Amniotic epithelial cell (primary cell): ENCODE measurements around the gene RPP14.

Experiments used
- DNase-seq: peaks from one replicate; pipeline ENCODE4 v3.0.0-alpha.2; 2010; ENCODE audit warnings: low read depth

RPP14 gene

GRCh38 chr3:58356054-58356453 lies 50.0 kb downstream of the RPP14 start:
- peak; percentile 30 for DNase-seq

DNA sequence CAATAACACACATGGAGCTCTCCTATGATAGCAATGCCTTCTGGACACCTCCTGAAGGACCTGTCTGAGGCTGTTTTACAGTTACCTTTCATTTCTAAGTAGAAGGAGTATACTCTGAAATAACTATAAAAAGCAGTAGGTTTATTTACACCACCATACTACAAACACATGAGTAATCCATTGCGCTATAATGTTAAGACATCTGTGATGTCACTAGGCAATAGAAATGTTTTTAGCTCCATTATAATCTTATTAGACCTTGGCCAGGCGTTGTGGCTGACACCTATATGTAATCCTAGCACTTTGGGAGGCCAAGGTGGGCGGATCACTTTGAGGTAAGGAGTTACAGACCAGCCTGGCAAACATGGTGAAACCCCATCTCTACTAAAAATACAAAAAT lies 51.4 kb downstream of the RPP14 start:
- DNase-seq, result peak; percentile 16

DNA sequence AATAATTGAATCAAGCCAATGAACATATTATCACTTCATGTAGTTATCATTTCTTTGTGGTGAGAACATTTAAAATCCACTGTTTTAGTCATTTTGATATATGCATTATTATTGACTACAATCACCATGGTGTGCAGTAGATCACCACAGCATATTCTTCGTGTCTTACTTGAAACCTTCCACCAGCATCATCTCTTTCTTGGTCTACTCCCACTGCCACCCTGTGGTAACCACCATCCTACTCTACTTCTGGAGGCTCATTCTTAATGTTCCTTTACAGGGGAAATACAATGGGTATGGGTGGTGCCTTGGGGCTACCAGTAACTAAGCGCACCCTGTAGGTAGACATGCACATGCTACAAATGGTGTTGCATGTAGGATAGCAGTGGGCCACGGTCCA lies 52.0 kb downstream of the RPP14 start:
- DNase-seq, result no peak

DNA sequence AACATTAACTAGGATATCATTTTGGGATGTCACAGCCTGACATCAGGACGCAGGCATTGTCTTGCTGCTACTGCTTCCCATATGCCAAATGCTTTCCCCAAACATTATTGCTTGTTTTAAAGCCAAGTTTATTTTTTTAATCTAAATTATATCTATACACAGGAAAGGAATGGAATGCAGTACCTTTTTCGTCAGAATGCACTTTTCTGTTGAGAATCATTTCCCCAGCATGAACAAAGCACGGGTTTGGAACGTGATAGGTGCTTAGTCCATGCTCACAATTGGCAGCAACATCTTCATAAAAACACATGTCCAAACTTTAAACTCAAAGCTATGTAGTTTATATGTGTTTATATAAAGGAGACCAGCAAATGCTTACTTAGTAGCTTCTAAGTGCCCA lies 52.8 kb downstream of the RPP14 start:
- no peak for DNase-seq

DNA sequence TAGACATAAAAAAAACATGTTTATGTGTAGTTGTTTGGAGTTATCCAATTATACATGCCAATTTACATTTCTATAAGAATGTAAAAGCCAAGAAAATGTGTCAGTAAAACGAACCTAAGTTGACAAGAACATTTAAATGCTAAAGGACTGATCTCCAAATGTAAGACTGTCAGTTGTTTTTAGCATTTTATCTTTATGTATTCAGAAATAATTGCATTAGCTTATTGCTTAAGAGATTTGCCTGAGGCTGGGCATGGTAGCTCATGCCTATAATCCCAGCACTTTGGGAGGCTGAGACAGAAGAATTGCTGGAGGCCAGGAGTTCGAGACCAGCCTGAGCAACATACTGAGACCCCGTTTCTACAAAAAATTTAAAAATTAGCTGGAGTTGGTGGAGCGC lies 53.6 kb downstream of the RPP14 start:
- no peak for DNase-seq

DNA sequence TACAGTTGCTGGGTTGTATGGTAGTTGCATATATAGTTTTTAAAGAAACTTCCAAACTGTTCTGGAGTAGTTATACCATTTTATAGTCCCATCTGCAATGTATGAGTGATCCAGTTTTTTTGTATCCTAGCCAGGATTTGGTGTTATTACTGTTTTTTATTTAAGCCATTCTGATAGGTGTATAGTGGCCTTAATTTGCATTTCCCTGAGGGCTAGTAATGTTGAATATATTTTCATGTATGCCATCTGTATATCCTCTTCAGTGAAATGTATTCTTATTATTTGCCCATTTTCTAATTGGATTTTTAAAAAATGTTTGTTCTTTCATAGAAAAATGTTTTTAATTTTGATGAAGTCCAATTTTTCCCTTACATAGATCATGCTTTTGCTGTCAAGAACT lies 55.8 kb downstream of the RPP14 start:
- DNase-seq, result no peak

- DNase-seq, result peak; percentile 80
Observed at GRCh38 chr3:58366699-58367098, 60.7 kb downstream of the RPP14 start.

DNA sequence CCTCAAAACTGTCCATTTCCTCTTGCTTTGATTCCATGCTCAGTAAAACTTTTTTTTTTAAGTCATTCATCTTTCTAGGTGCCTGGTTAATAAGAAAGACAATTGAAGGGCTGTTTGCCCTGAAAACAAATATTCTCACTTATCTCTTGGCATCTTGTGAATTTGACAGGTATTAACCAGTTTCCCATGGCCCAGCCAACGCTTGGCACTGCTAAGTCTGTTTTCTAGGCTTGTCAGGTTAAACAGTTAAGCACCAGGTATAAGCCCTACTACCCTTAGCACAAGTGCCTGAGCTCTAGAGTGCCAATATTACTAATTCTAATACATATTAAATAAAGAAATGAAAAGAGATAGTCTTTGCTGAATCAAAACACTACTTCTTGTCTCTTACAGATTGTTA lies 63.0 kb downstream of the RPP14 start:
- no peak for DNase-seq
